GM12873 (cell line): Measurements from ENCODE around the gene DHX8.

Experiments
- TF ChIP-seq, protein P1 (sequence below): IDR thresholded peaks from 2 replicates; pipeline ENCODE4 v1.5.1; 2012; ENCODE audit warnings: low read depth, mild to moderate bottlenecking, moderate library complexity, low read length, control low read depth; ENCODE audit not compliant: insufficient read depth; ENCODE audit errors: missing control alignments

The DHX8 gene

DNA sequence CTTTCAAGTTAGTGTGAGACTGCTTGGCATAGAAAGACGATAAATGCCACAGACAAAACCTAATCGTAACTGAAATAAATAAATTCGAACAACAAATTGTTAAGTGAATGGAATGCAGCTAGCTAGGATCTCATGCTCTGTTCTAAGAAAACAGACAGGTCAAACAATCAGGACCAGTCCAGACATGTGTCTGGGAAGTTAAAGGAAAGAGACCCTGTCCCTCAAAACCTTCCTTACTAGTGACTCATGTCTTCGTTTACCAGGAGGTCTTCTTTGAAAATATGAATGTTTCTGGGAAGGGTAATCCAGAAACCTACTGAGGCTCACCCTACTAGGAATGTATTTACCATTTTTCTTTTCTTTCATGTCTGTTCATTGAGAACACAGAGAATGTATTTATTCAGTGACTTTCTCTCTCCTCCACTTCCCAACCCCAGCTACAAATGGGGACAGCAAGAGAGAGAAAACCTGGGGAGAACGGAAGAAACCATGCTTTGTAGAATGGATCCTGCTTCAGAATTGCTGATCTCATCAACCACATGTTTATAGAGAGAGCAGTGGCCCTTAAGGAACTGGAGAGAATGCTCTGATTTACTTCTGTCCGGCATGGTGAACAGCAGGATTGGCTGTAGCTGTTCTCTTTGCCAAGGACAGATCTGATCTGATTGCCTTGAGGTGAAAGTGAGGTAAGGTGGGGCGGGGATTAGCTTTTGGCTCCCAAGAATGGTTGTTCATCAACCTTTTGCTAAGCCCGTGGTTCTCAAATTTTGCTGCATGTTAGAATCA is 39.4 kb upstream of the DHX8 start:
- TF ChIP-seq, protein P1, sequence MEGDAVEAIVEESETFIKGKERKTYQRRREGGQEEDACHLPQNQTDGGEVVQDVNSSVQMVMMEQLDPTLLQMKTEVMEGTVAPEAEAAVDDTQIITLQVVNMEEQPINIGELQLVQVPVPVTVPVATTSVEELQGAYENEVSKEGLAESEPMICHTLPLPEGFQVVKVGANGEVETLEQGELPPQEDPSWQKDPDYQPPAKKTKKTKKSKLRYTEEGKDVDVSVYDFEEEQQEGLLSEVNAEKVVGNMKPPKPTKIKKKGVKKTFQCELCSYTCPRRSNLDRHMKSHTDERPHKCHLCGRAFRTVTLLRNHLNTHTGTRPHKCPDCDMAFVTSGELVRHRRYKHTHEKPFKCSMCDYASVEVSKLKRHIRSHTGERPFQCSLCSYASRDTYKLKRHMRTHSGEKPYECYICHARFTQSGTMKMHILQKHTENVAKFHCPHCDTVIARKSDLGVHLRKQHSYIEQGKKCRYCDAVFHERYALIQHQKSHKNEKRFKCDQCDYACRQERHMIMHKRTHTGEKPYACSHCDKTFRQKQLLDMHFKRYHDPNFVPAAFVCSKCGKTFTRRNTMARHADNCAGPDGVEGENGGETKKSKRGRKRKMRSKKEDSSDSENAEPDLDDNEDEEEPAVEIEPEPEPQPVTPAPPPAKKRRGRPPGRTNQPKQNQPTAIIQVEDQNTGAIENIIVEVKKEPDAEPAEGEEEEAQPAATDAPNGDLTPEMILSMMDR, result no peak

DNA sequence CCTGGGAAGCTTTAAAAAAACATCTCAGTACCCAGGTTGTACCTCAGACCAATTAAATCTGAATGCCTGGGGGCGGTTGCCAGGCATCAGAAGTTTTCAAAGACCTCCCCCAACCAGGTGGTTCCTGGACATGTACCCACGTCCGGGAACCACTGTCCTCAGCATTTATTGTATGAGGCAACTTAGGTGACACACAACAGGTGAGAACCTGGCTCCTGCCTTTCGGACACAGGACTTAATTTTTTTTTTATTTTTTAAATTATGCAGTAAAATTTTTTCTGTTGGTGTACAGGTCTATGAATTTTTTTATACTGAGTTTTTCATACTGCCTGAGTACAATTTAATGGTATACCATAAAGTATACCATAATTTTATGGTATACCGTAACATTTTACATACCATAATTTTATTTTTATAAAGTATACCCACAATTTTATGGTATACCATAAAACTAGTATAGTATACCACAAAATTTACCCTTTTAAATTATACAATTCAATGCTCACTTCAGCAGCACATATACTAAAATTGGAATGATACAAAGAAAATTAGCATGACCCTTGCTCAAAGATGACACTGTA is 38.7 kb upstream of the DHX8 start:
- TF ChIP-seq, protein P1, result no peak

DNA sequence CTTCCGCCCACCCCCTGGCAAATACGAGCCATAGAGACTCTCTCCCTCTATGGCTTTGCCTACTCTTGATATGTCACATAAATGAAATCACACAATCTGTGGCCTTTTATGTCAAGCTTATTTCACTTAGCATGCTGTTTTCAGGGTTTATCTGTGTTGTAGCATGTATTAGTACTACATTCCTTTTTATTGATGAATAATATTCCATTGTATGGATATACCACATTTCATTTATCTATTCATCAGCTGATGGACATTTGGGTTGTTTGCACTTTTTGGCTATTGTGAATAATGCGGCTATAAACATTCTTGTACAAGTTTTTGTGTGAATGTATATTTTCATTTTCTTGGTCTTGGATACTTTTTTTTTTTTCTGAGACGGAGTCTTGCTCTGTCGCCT is 37.0 kb upstream of the DHX8 start:
- TF ChIP-seq, protein P1, result no peak

DNA sequence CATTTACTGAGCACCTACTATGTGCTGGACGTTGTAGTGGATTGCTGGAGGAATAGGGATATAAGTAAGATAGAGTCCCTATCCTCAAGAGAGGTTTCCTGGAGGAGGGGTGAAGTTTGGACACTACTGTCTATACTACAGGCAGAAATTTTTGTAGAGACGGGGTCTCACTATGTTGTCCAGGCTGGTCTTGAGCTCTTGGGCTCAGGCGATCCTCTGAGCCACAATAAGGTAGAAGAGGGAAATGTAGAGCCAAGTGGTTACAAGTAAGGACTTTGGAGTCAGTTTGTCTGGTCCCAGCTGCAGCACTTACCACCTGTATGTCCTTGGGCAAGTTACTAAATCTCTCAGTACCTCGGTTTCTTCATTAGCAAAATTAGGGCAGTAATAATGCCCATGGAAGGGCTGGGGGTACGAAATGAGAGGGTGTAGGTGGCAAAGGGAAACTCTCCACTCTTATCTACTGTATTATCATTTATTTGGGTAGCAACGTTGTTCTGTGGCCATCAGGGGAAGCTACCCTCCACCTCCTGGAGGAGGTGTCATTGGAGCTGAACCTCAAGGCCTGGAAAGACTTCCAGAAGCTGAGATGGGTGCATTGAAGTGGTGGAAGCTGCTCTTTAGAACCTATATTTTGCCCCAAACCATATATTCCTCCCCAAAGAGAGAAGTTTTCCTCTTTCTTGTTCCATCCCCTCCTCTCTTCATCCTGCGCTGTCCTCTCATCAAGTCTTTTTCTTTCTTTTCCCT is 34.9 kb upstream of the DHX8 start:
- TF ChIP-seq, protein P1, result no peak

DNA sequence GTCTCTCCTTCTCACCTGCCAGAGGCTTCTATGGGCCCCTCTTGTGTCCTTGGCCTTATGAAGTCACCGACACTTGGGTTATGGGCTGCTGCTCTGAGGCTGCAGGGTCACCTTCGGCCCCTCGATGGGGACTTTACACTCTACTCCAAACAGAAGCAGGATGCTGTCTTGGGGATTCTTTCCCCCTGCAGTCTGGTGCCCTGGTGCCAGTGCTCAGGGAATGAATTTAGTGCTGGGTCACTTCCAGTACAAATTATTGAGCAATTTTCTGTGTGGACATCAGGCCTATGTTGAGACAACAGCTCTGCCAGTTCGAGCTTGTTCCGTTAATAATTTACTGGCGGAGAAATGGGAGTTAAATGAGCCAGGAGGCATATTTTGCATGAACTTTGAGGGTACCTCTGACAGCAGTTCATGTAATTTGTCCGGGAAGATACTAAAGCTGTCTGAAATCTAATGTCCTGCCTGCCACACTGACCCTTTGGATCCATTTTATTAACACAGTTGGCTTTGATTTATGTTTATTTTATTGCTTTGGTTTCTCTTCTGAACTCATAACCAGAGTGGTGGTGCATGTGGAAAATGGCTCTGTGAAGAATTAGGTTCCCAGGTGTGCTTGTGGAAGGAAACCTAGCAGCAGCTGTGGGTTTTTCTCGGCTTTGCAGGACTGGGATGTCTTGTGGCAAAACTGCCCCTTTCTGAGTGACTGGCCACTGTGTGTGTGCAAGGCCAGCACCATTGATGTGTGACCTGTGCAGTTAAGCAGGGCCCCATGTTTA is 34.1 kb upstream of the DHX8 start:
- TF ChIP-seq, protein P1, result no peak

DNA sequence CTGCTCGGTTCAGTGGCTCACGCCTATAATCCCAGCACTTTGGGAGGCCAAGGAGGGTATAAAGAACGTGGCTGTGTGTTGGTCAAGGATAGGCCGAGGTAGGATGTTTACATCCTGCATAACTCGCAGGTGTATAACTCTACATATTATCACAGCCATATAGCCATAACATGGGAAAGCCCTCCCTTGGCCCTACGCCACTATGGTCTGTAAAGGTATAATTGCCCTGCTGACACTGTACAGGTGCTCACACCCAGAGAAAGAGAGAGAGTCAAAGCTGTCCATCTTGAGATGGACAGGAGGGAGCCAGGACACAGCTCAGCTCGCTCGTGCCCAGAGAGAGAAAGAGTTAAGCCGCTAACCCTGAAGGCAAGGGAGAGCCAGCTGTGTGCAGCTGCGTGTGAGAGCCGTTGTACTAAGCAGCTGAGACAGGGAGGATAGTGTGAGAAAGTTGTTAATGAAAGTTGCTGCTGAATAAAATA is 30.4 kb upstream of the DHX8 start:
- TF ChIP-seq, protein P1, result no peak
